SIG-M5 (cell line): ENCODE data around the gene INVS.
"Not testable (repeated sequence)": the region's sequence is repeated elsewhere in the genome, so short reads cannot be mapped to it uniquely, and the experiment has no call there.

Experiments used
- DNase-seq: peaks from one replicate; lab custom pipeline; 2025; lab: John Stamatoyannopoulos, UW

Gene INVS

DNA sequence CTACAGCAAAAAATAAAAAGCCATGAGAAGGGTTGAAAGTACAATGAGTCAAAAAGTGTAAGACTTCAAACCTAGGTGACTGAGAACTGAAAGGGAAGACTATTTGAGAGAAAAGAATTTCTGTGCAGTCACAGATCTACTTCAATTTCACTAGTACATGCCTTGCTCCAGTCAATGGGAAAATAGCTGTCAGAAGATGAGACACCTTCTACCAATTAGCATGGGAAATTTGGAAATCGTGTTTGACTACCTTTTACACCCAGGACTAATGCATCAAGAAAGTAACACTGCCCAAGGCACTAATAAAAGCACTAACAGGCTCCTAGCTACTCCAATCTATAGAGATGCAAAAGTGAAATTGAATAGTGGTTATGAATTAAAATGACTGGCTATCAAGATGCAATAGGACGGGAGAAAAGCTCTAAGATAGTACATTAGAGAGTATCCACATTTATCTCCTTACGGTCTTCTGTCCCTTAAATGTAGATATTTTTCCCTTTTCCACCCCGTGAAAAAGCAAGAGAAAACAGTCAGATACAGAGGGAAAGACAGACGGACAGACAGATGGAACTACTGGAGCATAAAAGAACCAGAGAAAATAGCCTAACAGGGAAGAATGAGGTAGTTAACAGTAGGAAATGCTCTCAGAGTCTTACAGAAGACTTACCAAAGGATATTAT, 15.5 kb upstream of the INVS start:
- DNase-seq = no peak

DNA sequence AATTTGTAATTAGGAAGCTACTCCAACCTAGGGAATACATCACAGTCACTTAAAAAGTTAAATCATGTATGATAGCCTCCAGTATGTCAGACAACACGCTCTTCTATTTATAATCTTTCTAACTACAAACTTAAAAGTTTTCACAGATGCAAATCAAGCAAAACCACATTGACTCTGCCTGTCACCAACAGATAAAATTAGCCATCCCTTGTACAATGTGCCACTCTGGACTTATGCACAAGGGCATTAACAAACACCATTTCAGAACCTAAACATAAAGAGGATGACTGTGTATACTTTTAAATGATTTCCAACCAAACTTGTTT, 15.0 kb upstream of the INVS start:
- no peak for DNase-seq

- DNase-seq = no peak
These were observed 14.3 kb upstream of the INVS start for GRCh38 chr9:100084734-100085133.

- no peak for DNase-seq
These were observed 12.9 kb upstream of the INVS start for GRCh38 chr9:100086097-100086635.

DNA sequence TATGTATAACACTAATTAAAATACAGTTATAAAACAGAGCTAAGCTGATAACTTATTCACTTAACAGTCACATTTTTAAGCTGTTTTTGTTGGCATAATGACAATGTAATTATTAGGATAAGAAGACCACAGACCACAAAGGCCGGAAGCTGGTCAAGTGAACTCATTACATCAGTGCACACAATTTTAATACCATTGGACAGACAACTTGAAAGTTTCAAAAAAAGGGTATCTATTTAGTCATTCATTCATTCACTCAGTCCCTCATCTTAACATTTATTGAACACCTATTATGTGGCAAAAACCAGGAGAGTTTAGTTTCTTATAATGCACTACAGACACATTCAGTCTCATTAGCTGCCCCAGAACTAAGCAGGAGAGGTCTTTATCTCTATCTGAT, 11.8 kb upstream of the INVS start:
- DNase-seq = no peak

DNA sequence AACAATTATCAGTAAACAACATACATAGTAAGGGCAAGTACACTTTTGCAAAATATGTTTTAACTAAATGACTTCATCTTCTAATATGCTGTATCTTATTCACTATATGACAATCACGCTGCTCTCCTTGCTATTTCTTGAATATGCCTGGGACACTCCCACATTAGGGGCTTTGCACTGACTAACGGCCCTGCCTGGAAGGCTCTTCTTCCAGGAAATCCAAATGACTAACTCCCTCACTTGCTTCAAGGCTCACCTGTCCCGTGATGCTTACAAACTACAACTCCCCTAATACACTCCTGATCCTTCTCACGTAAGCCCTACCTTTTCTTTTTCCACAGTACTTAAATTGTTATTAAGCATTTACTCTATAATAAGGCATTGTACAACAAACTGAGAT, 10.8 kb upstream of the INVS start:
- no peak for DNase-seq

DNA sequence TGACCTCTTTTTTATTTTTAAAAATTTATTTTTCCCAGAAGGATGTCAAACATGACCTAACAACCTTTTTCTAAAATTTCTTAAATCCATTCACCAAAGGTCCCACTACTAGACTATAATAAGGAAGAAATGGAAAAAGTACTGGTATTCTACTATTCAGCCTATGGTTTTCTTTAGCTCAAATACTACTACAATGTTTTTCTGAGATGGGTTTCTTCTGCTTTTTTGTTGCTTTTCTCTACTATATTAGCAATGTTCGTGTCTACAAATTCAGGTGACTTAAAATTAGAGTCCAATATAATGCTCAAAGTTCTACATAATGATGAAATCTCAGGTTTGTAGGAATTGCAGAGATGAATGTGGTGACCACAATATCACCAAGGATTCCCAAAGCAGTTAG, 8.2 kb upstream of the INVS start:
- DNase-seq = no peak

- no peak for DNase-seq
These were observed 7.4 kb upstream of the INVS start for GRCh38 chr9:100091650-100092049.

- DNase-seq = no peak
These were observed 7.0 kb upstream of the INVS start for GRCh38 chr9:100092066-100092465.

DNA sequence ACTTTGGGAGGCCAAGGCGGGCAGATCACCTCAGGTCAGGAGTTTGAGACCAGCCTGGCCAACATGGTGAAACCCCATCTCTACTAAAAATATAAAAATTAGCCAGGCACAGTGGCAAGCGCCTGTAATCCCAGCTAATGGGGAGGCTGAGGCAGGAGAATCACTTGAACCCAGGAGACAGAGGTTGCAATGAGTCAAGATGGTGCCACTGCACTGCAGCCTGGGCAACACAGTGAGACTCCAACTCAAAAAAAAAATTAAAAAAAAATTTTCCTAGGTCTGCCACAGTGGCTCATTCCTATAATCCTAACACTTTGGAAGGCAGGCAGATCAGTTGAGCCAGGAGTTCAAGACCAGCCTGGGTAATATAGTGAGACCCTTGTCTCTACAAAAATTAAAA, 4.6 kb upstream of the INVS start:
- DNase-seq = not testable (repeated sequence)

GRCh38 chr9:100096378-100096916, 2.6 kb upstream of the INVS start:
- DNase-seq = no peak

DNA sequence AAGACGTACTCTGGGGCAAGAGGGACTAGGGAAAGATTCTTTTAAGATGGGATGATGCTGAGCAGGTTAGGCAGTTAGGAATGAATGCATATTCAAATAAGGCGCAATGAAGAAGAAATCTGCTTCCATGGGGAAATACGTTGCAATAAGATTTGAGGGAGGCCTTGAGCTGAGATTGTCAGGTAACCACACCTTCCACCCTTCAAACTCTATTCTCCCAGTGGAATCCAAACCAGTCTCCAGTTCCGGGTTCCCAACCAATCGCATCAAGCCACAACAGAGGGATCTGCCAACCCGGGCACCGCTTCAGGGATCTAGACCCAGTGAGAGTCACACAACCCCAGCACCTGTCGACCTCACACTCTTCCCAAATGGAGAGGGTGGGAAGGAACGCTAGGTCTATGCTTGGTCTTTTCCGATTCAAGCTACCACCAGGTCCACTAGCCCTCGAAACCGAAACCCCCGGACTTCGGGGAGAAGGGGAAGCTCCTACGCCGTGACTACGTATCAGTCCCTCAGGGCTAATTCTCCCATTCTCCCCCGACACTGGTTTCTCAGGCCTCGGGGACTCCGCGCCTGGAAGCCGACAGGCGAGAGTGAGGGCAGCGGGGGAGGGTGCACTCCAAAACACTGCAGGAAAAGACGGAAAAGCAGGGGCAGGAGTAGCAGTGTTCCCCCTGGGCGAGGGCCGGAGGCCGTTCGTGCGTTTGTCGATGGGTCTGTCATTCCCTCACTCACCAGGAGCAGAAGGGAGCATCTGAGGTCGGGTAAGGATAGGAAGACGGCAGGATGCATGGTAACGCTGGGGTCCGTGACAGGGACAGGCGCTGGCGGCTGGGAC, 777 bp upstream of the INVS start:
- DNase-seq = no peak

GRCh38 chr9:100099722-100100042, 639 bp downstream of the INVS start:
- DNase-seq = no peak

GRCh38 chr9:100100146-100100667, 1.2 kb downstream of the INVS start:
- DNase-seq = no peak

DNA sequence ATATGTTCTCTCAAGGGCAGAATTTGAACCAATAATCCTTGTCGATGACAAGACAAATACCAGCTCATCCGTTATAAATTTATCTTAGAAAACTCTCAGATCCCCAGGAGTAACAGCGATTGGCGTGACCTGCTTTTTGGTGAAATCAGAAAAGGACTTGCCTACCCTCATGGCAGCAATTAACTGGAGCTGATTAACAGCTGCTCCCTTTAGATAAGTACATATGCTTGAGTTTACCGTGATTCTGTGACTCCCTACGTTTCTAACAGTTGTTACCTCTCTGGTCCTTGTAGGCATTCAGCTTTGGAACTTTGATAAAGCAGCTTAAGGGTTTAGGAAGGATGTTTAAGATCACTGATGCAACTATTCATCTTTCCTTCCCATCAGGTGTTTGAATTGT, 2.6 kb downstream of the INVS start:
- no peak for DNase-seq

GRCh38 chr9:100104314-100104713, 5.3 kb downstream of the INVS start:
- DNase-seq = no peak

DNA sequence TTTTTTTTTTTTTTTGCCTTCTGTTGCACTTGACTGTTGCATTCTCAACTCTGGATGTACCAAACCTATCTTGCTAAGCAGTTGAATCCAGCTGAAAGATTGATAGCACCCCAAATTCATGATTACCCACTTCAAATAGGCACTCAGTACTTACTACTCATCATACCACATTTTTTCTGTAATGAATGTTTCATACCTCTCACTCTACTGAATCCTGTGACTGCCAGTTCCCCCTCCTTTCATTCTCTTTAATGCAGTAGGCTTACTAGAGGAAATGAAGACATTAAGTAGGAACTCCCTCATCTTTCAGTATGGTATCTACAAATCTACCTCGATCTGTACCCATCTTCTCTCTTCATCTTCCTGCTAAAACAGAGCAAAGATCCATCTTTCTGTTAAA, 6.8 kb downstream of the INVS start:
- no peak for DNase-seq

- no peak for DNase-seq
These were observed 7.6 kb downstream of the INVS start for GRCh38 chr9:100106616-100107015.

DNA sequence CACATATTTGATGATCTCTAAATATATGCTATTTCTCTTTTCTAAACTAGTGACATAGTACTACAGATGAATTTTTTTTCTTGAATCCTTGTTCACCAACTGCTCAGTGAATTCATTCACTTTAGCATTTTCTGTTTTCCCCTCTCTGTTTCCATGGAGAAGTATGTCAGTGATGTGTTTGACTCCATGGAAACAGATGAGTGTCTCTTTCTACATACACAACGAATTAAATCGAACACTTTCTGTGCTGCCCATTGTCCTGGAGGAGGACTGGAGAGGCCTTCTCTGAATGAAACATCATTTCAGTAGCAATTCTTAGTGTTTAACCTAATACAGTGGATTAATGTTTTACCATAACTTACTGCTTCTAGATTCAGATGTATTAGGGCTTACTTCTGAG, 9.5 kb downstream of the INVS start:
- no peak for DNase-seq

- DNase-seq = no peak
These were observed 12.2 kb downstream of the INVS start for GRCh38 chr9:100111235-100111634.

DNA sequence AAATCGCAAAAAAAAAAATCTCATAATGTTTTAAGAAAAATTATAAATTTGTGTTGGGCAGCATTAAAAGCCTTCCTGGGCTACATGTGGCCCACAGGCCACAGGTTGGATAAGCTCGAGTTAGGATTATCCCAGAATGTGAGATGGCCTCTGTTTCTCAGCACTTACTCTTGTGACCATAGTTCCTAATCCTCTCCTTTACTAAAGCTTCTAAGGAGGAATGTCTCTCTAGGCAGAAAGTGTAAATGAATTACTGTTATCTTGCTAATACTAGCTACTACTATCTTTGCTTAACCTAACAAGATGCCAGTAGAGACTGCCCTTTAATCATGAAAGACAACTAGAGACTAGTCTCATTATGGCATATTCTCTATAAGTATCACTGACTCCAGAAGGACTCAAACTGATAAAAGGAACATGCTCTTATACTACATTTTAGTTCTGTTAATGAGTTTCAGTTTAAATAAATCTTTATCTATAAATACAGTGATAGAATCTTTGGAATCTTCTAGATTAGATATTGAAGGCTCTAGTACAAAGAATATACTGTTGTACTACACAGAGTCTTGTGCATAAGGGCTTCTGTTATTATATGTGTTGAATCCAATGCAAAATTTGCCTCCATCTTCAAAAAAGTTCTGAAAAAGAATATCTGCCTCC, 13.8 kb downstream of the INVS start:
- DNase-seq = no peak

DNA sequence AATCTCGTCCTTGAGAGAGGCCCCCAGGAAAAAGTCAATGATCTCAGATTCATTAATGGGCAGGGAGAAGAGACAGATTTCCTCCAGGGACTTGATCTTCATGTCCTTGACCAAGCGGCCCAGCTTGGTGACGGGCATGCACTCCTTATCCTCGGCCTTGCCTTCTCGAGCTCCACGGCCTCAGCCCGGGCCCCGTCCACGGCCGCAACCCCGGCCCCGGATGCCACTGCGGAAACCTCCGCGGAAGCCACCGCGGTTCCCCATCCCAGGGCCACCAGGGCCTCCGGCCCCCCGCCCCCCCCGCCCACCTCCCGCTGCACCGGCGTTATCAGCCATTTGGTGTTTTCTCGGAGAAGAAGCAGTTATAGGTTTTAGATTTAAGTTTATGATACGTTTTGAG, 18.3 kb downstream of the INVS start:
- DNase-seq = no peak

DNA sequence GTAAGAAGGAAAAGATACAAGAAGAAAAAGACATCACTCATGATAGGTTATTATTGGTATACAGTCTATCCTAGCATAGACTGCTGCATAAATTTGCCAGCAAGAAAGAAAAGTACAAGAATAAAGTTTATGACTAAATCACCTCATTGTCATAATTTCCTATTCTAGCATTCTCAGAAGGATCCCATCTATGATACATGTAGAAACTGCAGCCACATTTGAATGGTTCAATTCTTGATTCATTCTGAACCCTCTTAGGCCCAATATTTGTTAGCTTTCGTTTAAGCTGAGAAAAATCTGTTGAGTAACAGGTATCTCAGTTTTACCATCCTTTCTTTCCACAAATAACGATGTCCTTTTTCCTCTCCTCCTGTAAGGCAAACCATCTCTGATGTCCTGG, 21.2 kb downstream of the INVS start:
- no peak for DNase-seq
